SK-N-SH (cell line): ENCODE measurements around the gene NRG3. TPM values are rescaled to one million over a fixed set of nuclear protein-coding genes. Genes with fewer than 3 reads are reported as not detected.

Source experiments
- CTCF ChIA-PET: fragments of 300-600, 350-600 bp; formaldehyde crosslinking; extraction: SDS; loops from one replicate; lab custom pipeline; 2021; lab: Yijun Ruan, JAX
- POLR2A ChIA-PET: fragments of 350-600 bp; sonication (Branson Sonifier 250); formaldehyde crosslinking; extraction: SDS; loops from one replicate; lab custom pipeline; 2020; ENCODE audit warnings: antibody characterized with exemption, inconsistent platforms; lab: Yijun Ruan, JAX
- DNase-seq: peaks from one replicate; pipeline ENCODE4 v3.0.0; 2012
- H2AFZ ChIP-seq: fragments of 200-600 bp; sonication (generic); 2 replicates; pipeline ENCODE4 v1.8.1; 2016; ENCODE audit warnings: antibody characterized with exemption, mild to moderate bottlenecking, low read depth
- H3F3A ChIP-seq: fragments of 200-600 bp; sonication (generic); replicated peaks from 2 replicates; pipeline ENCODE3; 2016; ENCODE audit warnings: antibody characterized with exemption, mild to moderate bottlenecking; ENCODE audit not compliant: insufficient read depth
- H3K27ac ChIP-seq, 2 experiments: fragments of 200-500 bp in 1 of 2; fragments of 200-600 bp in 1 of 2; sonication (Bioruptor generic) in 1 of 2; sonication (generic), shearing (Covaris generic) in 1 of 2; 2 replicates each; pipeline versions ENCODE4 v1.5.1 to v1.6.1; 2014 to 2016; ENCODE audit warnings: low read depth in 2 of 2, inconsistent platforms in 1 of 2, low read length in 1 of 2, mild to moderate bottlenecking in 1 of 2, mixed read lengths in 1 of 2
- H3K27me3 ChIP-seq: fragments of 200-600 bp; sonication (generic), shearing (Covaris generic); 2 replicates; pipeline ENCODE4 v1.6.1; 2016; ENCODE audit warnings: mixed run types; ENCODE audit not compliant: insufficient read depth
- H3K36me3 ChIP-seq, 2 experiments: fragments of 200-500 bp in 1 of 2; fragments of 200-600 bp in 1 of 2; sonication (Bioruptor generic) in 1 of 2; sonication (generic) in 1 of 2; replicated peaks in 1 of 2; 2 replicates each; pipeline versions ENCODE3 to v1.5.1; 2014 to 2016; ENCODE audit warnings: low read length in 1 of 2, mild to moderate bottlenecking in 1 of 2; ENCODE audit not compliant: insufficient read depth in 2 of 2, control insufficient read depth in 1 of 2
- H3K4me1 ChIP-seq, 2 experiments: fragments of 200-500 bp in 1 of 2; fragments of 200-600 bp in 1 of 2; sonication (Bioruptor generic) in 1 of 2; sonication (generic), shearing (Covaris generic) in 1 of 2; 2 replicates each; pipeline versions ENCODE4 v1.5.1 to v1.6.1; 2014 to 2016; ENCODE audit warnings: low read depth in 1 of 2, low read length in 1 of 2, mixed run types in 1 of 2; ENCODE audit not compliant: insufficient read depth in 2 of 2, control insufficient read depth in 1 of 2
- H3K4me2 ChIP-seq: fragments of 200-600 bp; sonication (generic), shearing (Covaris generic); 2 replicates; pipeline ENCODE4 v1.6.1; 2017; ENCODE audit warnings: mixed run types
- H3K4me3 ChIP-seq, 2 experiments: fragments of 200-500 bp in 1 of 2; fragments of 200-600 bp in 1 of 2; sonication (Bioruptor generic) in 1 of 2; sonication (generic), shearing (Covaris generic) in 1 of 2; 2 replicates each; pipeline versions ENCODE4 v1.5.1 to v1.8.1; 2014 to 2016; ENCODE audit warnings: low read depth in 2 of 2, inconsistent platforms in 1 of 2, low read length in 1 of 2, mild to moderate bottlenecking in 1 of 2, mixed read lengths in 1 of 2, moderate library complexity in 1 of 2
- H3K79me2 ChIP-seq: fragments of 200-600 bp; sonication (generic); 2 replicates; pipeline ENCODE4 v1.8.1; 2017; ENCODE audit warnings: mild to moderate bottlenecking; ENCODE audit not compliant: insufficient read depth
- H3K9ac ChIP-seq: fragments of 200-600 bp; sonication (generic); 2 replicates; pipeline ENCODE4 v1.6.1; 2017; ENCODE audit warnings: mixed run types
- H3K9me2 ChIP-seq: fragments of 200-600 bp; sonication (generic); 2 replicates; pipeline ENCODE4 v1.6.1; 2017; ENCODE audit warnings: mixed run types
- H3K9me3 ChIP-seq: fragments of 200-600 bp; sonication (generic); 2 replicates; pipeline ENCODE4 v1.6.1; 2017; ENCODE audit warnings: mixed run types, mild to moderate bottlenecking, moderate library complexity
- H4K20me1 ChIP-seq: fragments of 200-600 bp; sonication (generic); 2 replicates; pipeline ENCODE4 v1.6.1; 2017; ENCODE audit warnings: mild to moderate bottlenecking, mixed run types; ENCODE audit not compliant: insufficient read depth
- CHD2 ChIP-seq: fragments of 150-350 bp; IDR thresholded peaks from 2 replicates; pipeline ENCODE4 v1.6.1; 2018; ENCODE audit warnings: low read length; ENCODE audit not compliant: partially characterized antibody
- EP300 ChIP-seq, 2 experiments: IDR thresholded peaks; 2 replicates each; pipeline versions ENCODE4 v1.4.0 to v1.6.1; 2012; ENCODE audit warnings: borderline replicate concordance in 1 of 2, low read depth in 1 of 2, low read length in 1 of 2
- EZH2phosphoT487 ChIP-seq: fragments of 200-600 bp; sonication (generic); IDR thresholded peaks from 2 replicates; pipeline ENCODE4 v1.6.1; 2017; ENCODE audit warnings: low read depth, mixed run types, mild to moderate bottlenecking, antibody characterized with exemption, moderate library complexity, borderline replicate concordance
- GATA2 ChIP-seq: sonication (generic); formaldehyde crosslinking; IDR thresholded peaks from 2 replicates; pipeline ENCODE4 v1.5.0; 2020; ENCODE audit warnings: mild to moderate bottlenecking, missing genetic modification reagents
- NRF1 ChIP-seq: IDR thresholded peaks from 2 replicates; pipeline ENCODE4 v1.6.1; 2012; ENCODE audit warnings: low read depth, mild to moderate bottlenecking, low read length
- POLR2AphosphoS5 ChIP-seq: IDR thresholded peaks from 2 replicates; pipeline ENCODE4 v1.6.1; 2012; ENCODE audit warnings: low read depth, low read length
- RAD21 ChIP-seq: IDR thresholded peaks from 2 replicates; pipeline ENCODE4 v1.6.1; 2012; ENCODE audit warnings: mild to moderate bottlenecking, low read length
- RXRA ChIP-seq: IDR thresholded peaks from 2 replicates; pipeline ENCODE4 v1.4.0; 2012; ENCODE audit warnings: low read depth, mild to moderate bottlenecking, borderline replicate concordance
- SMC3 ChIP-seq: IDR thresholded peaks from 2 replicates; pipeline ENCODE4 v1.6.1; 2012; ENCODE audit warnings: low read depth, low read length, improper control_type of control experiment
- TEAD4 ChIP-seq: IDR thresholded peaks from 2 replicates; pipeline ENCODE4 v1.4.0; 2012; ENCODE audit warnings: mild to moderate bottlenecking, borderline replicate concordance; ENCODE audit not compliant: insufficient read depth
- YY1 ChIP-seq: IDR thresholded peaks from 2 replicates; pipeline ENCODE4 v1.4.0; 2012; ENCODE audit warnings: low read depth, mild to moderate bottlenecking
- WGBS: methylation state at CpG from one replicate; pipeline ENCODE4 v1.1.6; 2017; ENCODE audit warnings: low lambda C conversion rate; 5-methylcytosine and 5-hydroxymethylcytosine counted together
- polyA plus RNA-seq, 3 experiments: library from polyadenylated mRNA; depleted of rRNA; stranded (reverse); fragments of >200 nt; gene quantifications; 2 replicates each; pipeline ENCODE4 v1.2.3, GENCODE V29; 2012
- TF ChIP-seq, protein P1 (sequence below): IDR thresholded peaks from 2 replicates; pipeline ENCODE4 v1.4.0; 2012; ENCODE audit warnings: low read depth, borderline replicate concordance
- TF ChIP-seq, protein P2 (sequence below): fragments of 150-350 bp; IDR thresholded peaks from 2 replicates; pipeline ENCODE4 v1.6.1; 2017; ENCODE audit warnings: antibody characterized with exemption, low read length, low read depth, borderline replicate concordance

The NRG3 gene
- polyA plus RNA-seq, 1 of the 3 experiments (the other 2 are of a cell fraction), result 0.03 TPM

DNA sequence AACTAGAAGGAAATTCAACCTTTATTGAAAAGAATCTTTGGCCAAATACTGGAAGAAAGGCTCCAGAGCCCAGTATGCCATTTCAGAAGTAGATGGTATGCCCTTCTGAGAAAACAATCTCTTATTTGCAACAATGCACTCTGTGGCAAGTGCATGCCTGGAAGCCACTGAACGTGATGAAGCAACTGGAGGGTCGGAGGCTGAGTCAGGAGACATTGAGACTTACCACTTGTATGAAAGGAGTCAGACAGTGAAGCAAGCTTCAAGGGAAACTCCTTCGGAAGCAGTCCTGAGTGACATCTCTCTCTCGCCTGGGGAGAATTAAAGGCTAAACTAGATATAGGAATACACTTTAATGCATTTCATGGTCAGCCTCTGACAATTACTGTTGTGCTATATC is 353.7 kb downstream of the NRG3 start:
- Histone ChIP-seq H3K36me3 (no peaks in the 10 kb centered on the region), H3F3A (no peaks in the 10 kb centered on the region), H3K27ac (no peak overlapping the region), H3K79me2 (no peaks in the 10 kb centered on the region), H3K4me2 (no peak overlapping the region), H4K20me1 (no peaks in the 10 kb centered on the region), H3K4me1 (no peaks in the 10 kb centered on the region), H3K9me2 (no peaks in the 10 kb centered on the region), H2AFZ (no peak overlapping the region), H3K9me3 (no peaks in the 10 kb centered on the region), H3K9ac (no peak overlapping the region), H3K27me3 (no peaks in the 10 kb centered on the region), H3K4me3 (no peak overlapping the region)
- ChIA-PET POLR2A (no interaction called here), CTCF (no interaction called here)
- DNase-seq, result no peak
- WGBS, result 41% methylated on average over 4 of the region's 4 CpGs
- TF ChIP-seq, protein P1, sequence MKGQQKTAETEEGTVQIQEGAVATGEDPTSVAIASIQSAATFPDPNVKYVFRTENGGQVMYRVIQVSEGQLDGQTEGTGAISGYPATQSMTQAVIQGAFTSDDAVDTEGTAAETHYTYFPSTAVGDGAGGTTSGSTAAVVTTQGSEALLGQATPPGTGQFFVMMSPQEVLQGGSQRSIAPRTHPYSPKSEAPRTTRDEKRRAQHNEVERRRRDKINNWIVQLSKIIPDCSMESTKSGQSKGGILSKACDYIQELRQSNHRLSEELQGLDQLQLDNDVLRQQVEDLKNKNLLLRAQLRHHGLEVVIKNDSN, result no peak
- TF ChIP-seq TEAD4 (no peak), RXRA (no peak), NRF1 (no peak), SMC3 (no peak), YY1 (no peak), CHD2 (no peak)
- TF ChIP-seq, protein P2, sequence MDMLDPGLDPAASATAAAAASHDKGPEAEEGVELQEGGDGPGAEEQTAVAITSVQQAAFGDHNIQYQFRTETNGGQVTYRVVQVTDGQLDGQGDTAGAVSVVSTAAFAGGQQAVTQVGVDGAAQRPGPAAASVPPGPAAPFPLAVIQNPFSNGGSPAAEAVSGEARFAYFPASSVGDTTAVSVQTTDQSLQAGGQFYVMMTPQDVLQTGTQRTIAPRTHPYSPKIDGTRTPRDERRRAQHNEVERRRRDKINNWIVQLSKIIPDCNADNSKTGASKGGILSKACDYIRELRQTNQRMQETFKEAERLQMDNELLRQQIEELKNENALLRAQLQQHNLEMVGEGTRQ, result no peak

DNA sequence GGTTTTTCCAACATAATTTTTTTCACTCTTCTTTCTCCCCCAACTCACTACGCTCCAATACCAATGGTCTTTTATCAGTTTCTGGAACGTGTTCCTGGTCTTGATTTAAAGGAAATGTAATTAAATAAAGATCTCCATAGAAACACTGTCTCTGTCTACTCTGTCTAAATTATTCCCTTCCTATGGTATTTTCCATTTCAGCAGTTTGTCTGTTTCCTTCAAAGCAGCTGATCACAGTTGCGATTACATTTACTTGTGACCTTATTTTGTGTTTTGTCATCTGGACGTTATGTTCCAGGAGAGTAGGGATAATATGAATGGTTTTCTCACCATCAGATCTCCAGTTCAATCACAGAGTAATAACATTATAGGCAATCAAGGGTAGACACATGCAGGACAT is 359.2 kb downstream of the NRG3 start:
- Histone ChIP-seq H3K36me3 (no peaks in the 10 kb centered on the region), H3K9me2 (no peaks in the 10 kb centered on the region), H4K20me1 (no peaks in the 10 kb centered on the region), H3K4me1 (peaks cover 0 to 9% of the 10 kb centered on the region in 2 experiments; a peak in 2 of 4 replicates)
- peak; percentile 29 for DNase-seq
- TF ChIP-seq EZH2phosphoT487, result no peak
- TF ChIP-seq POLR2AphosphoS5, result no peak
- TF ChIP-seq YY1, result no peak
- peak; percentile 1; the same call in 1 of the 2 replicates for TF ChIP-seq RAD21
- peak in 1 of 2 experiments; percentile 21; a peak in 1 of 4 replicates for TF ChIP-seq EP300 (IDR thresholded peaks at IDR 0.05; ENCODE audit: borderline replicate concordance in 1 of 2, low read depth in 1 of 2, low read length in 1 of 2)
- peak; percentile 72 for TF ChIP-seq GATA2 (CRISPR knock-in tag)
- TF ChIP-seq, all 33 proteins: peak for 3
- CTCF ChIA-PET, result no interaction called here
- H2AFZ ChIP-seq, result no peak overlapping the region
- H3K27ac ChIP-seq, result peak overlapping the region in 1 of 2 experiments; percentile 60; a peak in 1 of 4 replicates
- no peak overlapping the region for H3K4me2 ChIP-seq
- H3K79me2 ChIP-seq, result no peaks in the 10 kb centered on the region
- POLR2A ChIA-PET, result no interaction called here
- no peaks in the 10 kb centered on the region for H3F3A ChIP-seq
- 14% methylated on average over 4 of the region's 4 CpGs for WGBS
- H3K4me3 ChIP-seq, result no peak overlapping the region
- H3K9ac ChIP-seq, result no peak overlapping the region
- H3K27me3 ChIP-seq, result no peaks in the 10 kb centered on the region
- H3K9me3 ChIP-seq, result no peaks in the 10 kb centered on the region
